ENCODE measurements around the gene TOP2A. TPM values are rescaled to one million over a fixed set of nuclear protein-coding genes. Genes with fewer than 3 reads are reported as not detected.
"Not testable (repeated sequence)": the region's sequence is repeated elsewhere in the genome, so short reads cannot be mapped to it uniquely, and the experiment has no call there.

TOP2A gene
- total RNA-seq, 1 experiment from 2014 or later = 235 TPM

GRCh38 chr17:40371261-40371929 is 46.3 kb downstream of the TOP2A start:
- Histone ChIP-seq H3K27ac (no peak overlapping the region), H3K79me2 (ENCODE audit: low read depth) (no peaks in the 10 kb centered on the region), H3K4me3 (no peak overlapping the region), H3K9me2 (ENCODE audit: insufficient read depth) (no peaks in the 10 kb centered on the region), H3K27me3 (ENCODE audit: insufficient read depth, low read depth) (no peaks in the 10 kb centered on the region), H3K4me2 (no peak overlapping the region), H2AFZ (no peak overlapping the region), H3F3A (ENCODE audit: insufficient read depth, low read depth) (peaks cover 7% of the 10 kb centered on the region; the same call in 1 of the 2 replicates), H3K4me1 (replicated peaks; ENCODE audit: insufficient read depth) (peaks cover 12% of the 10 kb centered on the region; the same call in 1 of the 2 replicates), H3K36me3 (ENCODE audit: low read depth) (no peaks in the 10 kb centered on the region), H3K9me3 (ENCODE audit: insufficient read depth, low read depth) (no peaks in the 10 kb centered on the region), H4K20me1 (ENCODE audit: insufficient read depth) (no peaks in the 10 kb centered on the region)
- BruUV-seq (replicated peaks) = no TSS peak
- POLR2A ChIA-PET (ENCODE audit: unreplicated experiment) = interaction anchor here (0.6 kb wide), 1 partner anchor 36 kb away, joined by 8 read pairs; no protein-coding TSS in a partner anchor
- DNase-seq = no peak
- TF ChIP-seq CTCF (conservative IDR thresholded peaks at IDR 0.05) = no peak
- no peak for TF ChIP-seq EZH2 (IDR thresholded peaks at IDR 0.05; ENCODE audit: low read depth)
- intact Hi-C loops (cut with micrococcal nuclease; ENCODE audit: unreplicated experiment) = no loop called here
- CTCF ChIA-PET = no interaction called here

GRCh38 chr17:40369923-40370322 is 47.8 kb downstream of the TOP2A start:
- BruUV-seq (replicated peaks) = no TSS peak
- H3K4me1 ChIP-seq (replicated peaks; ENCODE audit: insufficient read depth) = peaks cover 12% of the 10 kb centered on the region; the same call in 1 of the 2 replicates
- H3K79me2 ChIP-seq (ENCODE audit: low read depth) = no peaks in the 10 kb centered on the region
- H3K9me3 ChIP-seq (ENCODE audit: insufficient read depth, low read depth) = no peaks in the 10 kb centered on the region
- no peak overlapping the region for H3K4me3 ChIP-seq
- no peak overlapping the region for H3K27ac ChIP-seq
- ChIA-PET POLR2A (ENCODE audit: unreplicated experiment) (interaction anchor here (0.6 kb wide), 1 partner anchor 41 kb away, joined by 8 read pairs; no protein-coding TSS in a partner anchor), CTCF (no interaction called here)
- intact Hi-C loops (cut with micrococcal nuclease; ENCODE audit: unreplicated experiment) = no loop called here
- H3F3A ChIP-seq (ENCODE audit: insufficient read depth, low read depth) = peaks cover 7% of the 10 kb centered on the region; the same call in 1 of the 2 replicates
- H3K36me3 ChIP-seq (ENCODE audit: low read depth) = no peaks in the 10 kb centered on the region
- no peaks in the 10 kb centered on the region; the same call in 1 of the 2 replicates for H4K20me1 ChIP-seq (ENCODE audit: insufficient read depth)
- H3K27me3 ChIP-seq (ENCODE audit: insufficient read depth, low read depth) = no peaks in the 10 kb centered on the region
- H3K9me2 ChIP-seq (ENCODE audit: insufficient read depth) = no peaks in the 10 kb centered on the region
- no peak overlapping the region for H3K4me2 ChIP-seq
- no peak overlapping the region for H2AFZ ChIP-seq
- TF ChIP-seq CTCF (conservative IDR thresholded peaks at IDR 0.05) = no peak
- TF ChIP-seq EZH2 (IDR thresholded peaks at IDR 0.05; ENCODE audit: low read depth) = no peak
- no peak for DNase-seq

DNA sequence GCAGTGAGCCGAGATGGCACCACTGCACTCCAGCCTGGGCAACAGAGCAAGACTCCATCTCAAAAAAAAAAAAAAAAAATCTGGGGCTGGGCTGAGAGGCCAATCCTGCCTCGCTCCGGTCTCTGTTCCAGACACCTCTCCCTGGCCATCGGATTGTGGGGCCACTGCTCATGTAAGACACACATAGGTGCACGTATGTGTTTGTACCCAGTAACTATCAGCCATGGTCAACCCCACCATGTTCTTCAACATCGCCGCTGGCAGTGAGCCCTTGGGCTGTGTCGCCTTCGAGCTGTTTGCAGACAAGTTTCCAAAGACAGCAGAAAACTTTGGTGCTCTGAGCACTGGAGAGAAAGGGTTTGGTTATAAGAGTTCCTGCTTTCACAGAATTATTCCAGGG is 50.0 kb downstream of the TOP2A start:
- H3K36me3 ChIP-seq (ENCODE audit: low read depth); H3K4me2 ChIP-seq; H3F3A ChIP-seq (ENCODE audit: insufficient read depth, low read depth); H3K4me3 ChIP-seq; H3K4me1 ChIP-seq (replicated peaks; ENCODE audit: insufficient read depth); intact Hi-C loops (cut with micrococcal nuclease; ENCODE audit: unreplicated experiment); H3K79me2 ChIP-seq (ENCODE audit: low read depth); CTCF ChIA-PET; H3K27ac ChIP-seq; H2AFZ ChIP-seq; BruUV-seq (replicated peaks); DNase-seq; H3K9me3 ChIP-seq (ENCODE audit: insufficient read depth, low read depth); H3K27me3 ChIP-seq (ENCODE audit: insufficient read depth, low read depth); H4K20me1 ChIP-seq (ENCODE audit: insufficient read depth); H3K9me2 ChIP-seq (ENCODE audit: insufficient read depth): not testable (repeated sequence)
- POLR2A ChIA-PET (ENCODE audit: unreplicated experiment) = interaction anchor here (0.6 kb wide), 1 partner anchor 173 kb away, joined by 5 read pairs; no protein-coding TSS in a partner anchor
